Measurements from ENCODE around the gene CACYBP.
A peak's percentile ranks its signal among the peaks of the same experiment; 100 is the strongest.

CACYBP gene

DNA sequence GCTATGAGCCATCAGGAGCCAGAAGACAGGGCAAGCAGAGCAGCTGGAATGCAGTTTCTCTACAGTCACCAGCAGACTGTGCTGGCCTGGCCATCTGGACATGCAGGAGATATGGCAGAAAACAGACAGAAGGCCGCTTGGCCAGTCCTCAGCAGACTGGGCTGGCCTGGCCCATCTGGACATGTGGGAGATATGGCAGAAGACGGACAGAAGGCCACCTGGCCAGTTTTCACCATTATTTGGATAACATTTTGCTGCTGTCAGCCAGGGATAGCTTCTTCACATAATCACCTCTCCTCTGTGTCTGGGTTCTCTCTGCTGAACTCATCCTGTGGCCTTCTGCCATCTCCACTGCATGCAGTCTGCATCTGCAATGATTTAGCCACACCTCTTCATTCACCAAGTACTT, 25.0 kb upstream of the CACYBP start:
- no peak for DNase-seq (ENCODE audit: low spot score)

- no peak for DNase-seq (ENCODE audit: low spot score)
These were observed 24.0 kb upstream of the CACYBP start for GRCh38 chr1:174975764-174976163.

GRCh38 chr1:174976436-174977108, 23.2 kb upstream of the CACYBP start:
- no peak for DNase-seq (ENCODE audit: low spot score)

- DNase-seq (ENCODE audit: low spot score) = no peak
These were observed 16.6 kb upstream of the CACYBP start for GRCh38 chr1:174982971-174983689.

GRCh38 chr1:174984952-174985351, 14.8 kb upstream of the CACYBP start:
- DNase-seq (ENCODE audit: low spot score) = no peak

GRCh38 chr1:174988539-174988938, 11.2 kb upstream of the CACYBP start:
- DNase-seq (ENCODE audit: low spot score) = no peak

GRCh38 chr1:174988986-174989385, 10.8 kb upstream of the CACYBP start:
- no peak for DNase-seq (ENCODE audit: low spot score)

- no peak for DNase-seq (ENCODE audit: low spot score)
These were observed 10.1 kb upstream of the CACYBP start for GRCh38 chr1:174989536-174990220.

GRCh38 chr1:174990382-174990999, 9.3 kb upstream of the CACYBP start:
- DNase-seq (ENCODE audit: low spot score) = peak; percentile 52

DNA sequence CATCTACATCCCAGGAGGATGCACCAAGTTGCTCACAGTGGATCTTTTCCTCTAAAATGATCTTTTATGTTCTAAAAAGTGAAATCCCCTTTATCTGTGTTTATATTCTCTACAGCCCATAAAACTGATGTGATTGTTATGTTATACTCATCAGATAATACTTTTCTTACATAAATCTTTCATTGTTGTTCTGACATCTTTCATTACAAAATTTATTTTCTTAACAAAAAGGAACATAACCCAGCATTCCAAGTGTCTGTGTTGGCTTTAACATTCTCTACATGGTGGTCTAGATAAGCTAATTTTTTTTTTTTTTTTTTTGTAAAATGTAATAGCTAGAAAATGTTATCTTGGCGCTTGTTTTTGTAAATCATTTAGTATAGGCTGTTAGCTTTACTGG, 8.3 kb upstream of the CACYBP start:
- DNase-seq (ENCODE audit: low spot score) = no peak

DNA sequence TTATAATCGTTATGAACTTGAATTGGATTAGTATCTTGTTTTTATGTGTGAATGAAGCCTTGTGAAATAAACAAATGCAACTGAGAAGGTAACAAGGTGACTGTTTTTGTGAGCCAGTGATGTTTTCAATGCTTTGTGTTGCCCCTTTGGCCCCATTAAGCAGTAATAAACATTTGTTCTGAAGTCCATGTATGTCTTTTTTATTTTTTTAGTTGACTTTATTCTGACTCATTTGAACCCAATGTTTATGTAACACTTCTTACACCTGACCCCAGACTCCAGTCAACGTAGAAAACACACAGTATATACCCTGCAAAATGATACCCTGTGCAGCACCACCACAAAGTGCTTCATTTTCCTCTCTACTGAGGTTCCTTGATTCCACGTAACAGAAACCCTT, 4.6 kb upstream of the CACYBP start:
- no peak for DNase-seq (ENCODE audit: low spot score)

DNA sequence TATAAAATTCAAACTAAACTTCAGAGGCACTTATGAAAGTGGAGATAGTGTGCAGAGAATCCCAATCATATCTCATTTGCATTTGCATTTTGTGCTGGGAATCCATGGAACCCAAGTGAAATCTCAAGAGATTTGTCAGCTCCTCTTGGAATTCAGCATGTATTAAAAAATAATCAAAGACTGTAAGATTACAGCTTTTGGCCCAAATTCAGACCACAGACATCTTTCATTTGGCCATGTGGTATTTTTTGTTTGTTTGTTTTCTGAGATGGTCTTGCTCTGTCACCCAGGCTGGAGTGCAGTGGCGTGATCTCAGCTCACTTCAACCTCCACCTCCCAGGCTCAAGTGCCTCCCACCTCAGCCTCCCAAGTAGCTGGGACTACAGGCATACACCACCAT, 3.8 kb upstream of the CACYBP start:
- no peak for DNase-seq (ENCODE audit: low spot score)

- DNase-seq (ENCODE audit: low spot score) = no peak
These were observed 3.3 kb upstream of the CACYBP start for GRCh38 chr1:174996476-174996875.

GRCh38 chr1:174997041-174997440, 2.7 kb upstream of the CACYBP start:
- no peak for DNase-seq (ENCODE audit: low spot score)

- DNase-seq (ENCODE audit: low spot score) = peak; percentile 73
These were observed 1.1 kb upstream of the CACYBP start for GRCh38 chr1:174998569-174999215.

DNA sequence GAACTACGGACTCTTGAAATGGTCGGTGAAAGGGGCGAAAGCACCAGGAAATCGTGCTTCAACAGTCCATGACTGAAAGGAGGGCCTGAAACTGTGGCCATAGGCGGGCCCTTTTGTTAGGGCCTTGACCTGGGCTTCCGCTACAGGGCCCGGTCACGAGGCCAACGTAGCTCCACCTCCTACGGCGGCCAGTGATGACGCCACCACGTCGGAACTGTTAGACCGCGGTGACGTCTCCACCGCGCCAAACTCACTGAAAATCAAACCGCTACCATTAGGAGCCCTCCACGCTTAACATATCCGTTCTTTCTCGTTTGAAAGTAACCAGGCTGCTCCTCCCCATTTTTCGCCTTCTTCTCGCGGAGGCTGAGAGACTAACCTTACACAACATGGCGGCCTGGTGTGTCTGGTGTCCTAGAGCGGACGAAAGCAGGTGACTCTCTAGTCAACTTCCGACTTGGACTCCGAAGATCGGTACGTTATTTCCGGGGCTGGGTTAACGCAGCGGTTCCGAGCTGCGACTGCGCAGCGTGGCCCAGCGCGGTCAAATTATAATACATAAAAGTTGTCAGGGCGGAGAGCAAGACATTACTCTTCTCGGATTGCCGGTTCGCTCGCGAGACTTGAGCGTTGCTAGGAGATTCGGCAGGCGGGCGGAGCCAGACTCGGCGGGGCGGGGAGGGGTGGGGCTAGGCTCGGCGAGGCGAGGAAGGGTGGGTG, 371 bp upstream of the CACYBP start:
- DNase-seq (ENCODE audit: low spot score) = peak; percentile 99

- no peak for DNase-seq (ENCODE audit: low spot score)
These were observed 995 bp downstream of the CACYBP start for GRCh38 chr1:175000697-175001187.

DNA sequence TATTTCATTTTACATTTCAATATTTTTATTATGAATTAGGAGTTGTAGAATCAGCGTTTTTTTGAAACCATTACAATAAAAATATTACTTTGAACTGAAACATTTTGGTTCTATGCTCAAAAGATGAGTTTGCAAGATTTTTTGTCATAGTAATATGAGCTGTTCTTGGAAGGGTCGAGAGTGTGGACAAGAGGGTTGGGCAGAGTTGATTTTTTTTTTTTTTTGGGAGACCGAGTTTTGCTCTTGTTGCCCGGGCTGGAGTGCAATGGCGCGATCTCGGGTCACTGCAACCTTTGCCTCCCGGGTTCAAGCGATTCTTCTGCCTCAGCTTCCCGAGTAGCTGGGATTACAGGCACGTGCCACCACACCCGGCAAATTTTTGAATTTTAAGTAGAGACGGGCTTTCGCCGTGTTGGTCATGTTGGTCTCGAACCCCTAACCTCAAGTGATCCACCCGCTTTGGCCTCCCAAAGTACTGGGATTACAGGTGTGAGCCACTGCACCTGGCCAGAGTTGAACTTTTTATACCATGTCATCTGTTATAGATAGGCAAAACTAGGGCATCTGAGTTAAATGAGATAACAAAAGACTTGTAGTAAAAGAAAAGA, 3.3 kb downstream of the CACYBP start:
- DNase-seq (ENCODE audit: low spot score) = no peak

GRCh38 chr1:175003521-175003920, 3.8 kb downstream of the CACYBP start:
- DNase-seq (ENCODE audit: low spot score) = no peak

DNA sequence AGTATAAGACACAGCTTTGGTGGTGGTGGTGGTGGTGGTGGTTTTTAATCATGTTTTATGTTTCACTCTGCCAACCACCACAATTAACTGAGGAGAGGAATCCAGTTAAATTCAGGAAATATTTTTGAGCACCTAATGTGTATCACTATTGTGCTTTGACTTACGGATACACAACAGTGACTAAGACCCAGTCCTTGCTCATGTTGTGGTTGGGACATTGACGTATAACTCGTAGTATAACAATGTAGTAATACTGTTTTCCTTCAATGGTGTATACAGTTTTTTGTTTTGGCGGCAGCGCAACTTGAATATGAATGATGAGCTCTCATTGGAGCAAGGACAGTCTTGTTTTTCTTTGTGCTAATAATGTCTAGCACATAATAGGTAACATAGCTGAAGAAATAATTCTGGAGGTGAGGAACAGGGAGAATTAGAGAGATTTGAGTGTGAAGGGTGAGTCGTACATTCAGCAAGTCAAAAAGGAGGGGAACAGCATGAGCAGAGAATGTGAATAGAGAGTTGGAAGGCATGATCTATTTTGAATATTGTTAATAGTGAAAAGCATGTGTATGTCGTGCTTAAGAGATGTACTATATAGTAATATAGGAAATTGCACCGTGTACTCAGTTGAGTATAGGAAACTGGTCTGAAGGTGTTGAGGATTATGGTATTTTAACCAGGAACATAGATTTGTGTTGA, 5.5 kb downstream of the CACYBP start:
- DNase-seq (ENCODE audit: low spot score) = no peak

Measured in globus pallidus (tissue), 1 donor.